NCI-H1417 (cell line): ENCODE results near the gene EBF3.

Experiments
- DNase-seq, 3 experiments: peaks; one replicate each; lab custom pipeline; 2025; lab: John Stamatoyannopoulos, UW

Gene EBF3

GRCh38 chr10:129912166-129912917 lies 51.7 kb downstream of the EBF3 start:
- no peak for DNase-seq

GRCh38 chr10:129911451-129912165 lies 52.5 kb downstream of the EBF3 start:
- no peak for DNase-seq

GRCh38 chr10:129910861-129911260 lies 53.2 kb downstream of the EBF3 start:
- no peak for DNase-seq

- no peak for DNase-seq
These were observed 54.4 kb downstream of the EBF3 start for GRCh38 chr10:129909531-129910256.

GRCh38 chr10:129909080-129909479 lies 55.0 kb downstream of the EBF3 start:
- DNase-seq, result no peak

GRCh38 chr10:129908406-129908805 lies 55.7 kb downstream of the EBF3 start:
- no peak for DNase-seq

- DNase-seq, result no peak
These were observed 58.5 kb downstream of the EBF3 start for GRCh38 chr10:129905553-129905952.

GRCh38 chr10:129904323-129904722 lies 59.8 kb downstream of the EBF3 start:
- DNase-seq, result no peak

- peak in 1 of 3 experiments; percentile 61 for DNase-seq
These were observed 62.6 kb downstream of the EBF3 start for GRCh38 chr10:129901389-129902006.

GRCh38 chr10:129900825-129901224 lies 63.2 kb downstream of the EBF3 start:
- peak in 2 of 3 experiments; percentile 25 to 45 for DNase-seq

- no peak for DNase-seq
These were observed 64.6 kb downstream of the EBF3 start for GRCh38 chr10:129899276-129900130.

GRCh38 chr10:129898706-129899268 lies 65.3 kb downstream of the EBF3 start:
- no peak for DNase-seq

- DNase-seq, result peak in 2 of 3 experiments; percentile 2 to 49
These were observed 66.0 kb downstream of the EBF3 start for GRCh38 chr10:129897871-129898626.

GRCh38 chr10:129896860-129897200 lies 67.2 kb downstream of the EBF3 start:
- no peak for DNase-seq

- no peak for DNase-seq
These were observed 67.8 kb downstream of the EBF3 start for GRCh38 chr10:129896136-129896859.

GRCh38 chr10:129895811-129896135 lies 68.3 kb downstream of the EBF3 start:
- no peak for DNase-seq

- no peak for DNase-seq
These were observed 69.4 kb downstream of the EBF3 start for GRCh38 chr10:129894698-129895097.

- DNase-seq, result peak in 1 of 3 experiments; percentile 57
These were observed 70.7 kb downstream of the EBF3 start for GRCh38 chr10:129893104-129894089.
